SK-N-SH (cell line): ENCODE measurements around the gene DCUN1D5. TPM values are rescaled to one million over a fixed set of nuclear protein-coding genes. Genes with fewer than 3 reads are reported as not detected.

ENCODE experiments used
- CTCF ChIA-PET: fragments of 300-600, 350-600 bp; formaldehyde crosslinking; extraction: SDS; loops from one replicate; lab custom pipeline; 2021; lab: Yijun Ruan, JAX
- POLR2A ChIA-PET: fragments of 350-600 bp; sonication (Branson Sonifier 250); formaldehyde crosslinking; extraction: SDS; loops from one replicate; lab custom pipeline; 2020; ENCODE audit warnings: antibody characterized with exemption, inconsistent platforms; lab: Yijun Ruan, JAX
- DNase-seq: peaks from one replicate; pipeline ENCODE4 v3.0.0; 2012
- H2AFZ ChIP-seq: fragments of 200-600 bp; sonication (generic); 2 replicates; pipeline ENCODE4 v1.8.1; 2016; ENCODE audit warnings: antibody characterized with exemption, mild to moderate bottlenecking, low read depth
- H3F3A ChIP-seq: fragments of 200-600 bp; sonication (generic); replicated peaks from 2 replicates; pipeline ENCODE3; 2016; ENCODE audit warnings: antibody characterized with exemption, mild to moderate bottlenecking; ENCODE audit not compliant: insufficient read depth
- H3K27ac ChIP-seq, 2 experiments: fragments of 200-500 bp in 1 of 2; fragments of 200-600 bp in 1 of 2; sonication (Bioruptor generic) in 1 of 2; sonication (generic), shearing (Covaris generic) in 1 of 2; 2 replicates each; pipeline versions ENCODE4 v1.5.1 to v1.6.1; 2014 to 2016; ENCODE audit warnings: low read depth in 2 of 2, inconsistent platforms in 1 of 2, low read length in 1 of 2, mild to moderate bottlenecking in 1 of 2, mixed read lengths in 1 of 2
- H3K27me3 ChIP-seq: fragments of 200-600 bp; sonication (generic), shearing (Covaris generic); 2 replicates; pipeline ENCODE4 v1.6.1; 2016; ENCODE audit warnings: mixed run types; ENCODE audit not compliant: insufficient read depth
- H3K36me3 ChIP-seq, 2 experiments: fragments of 200-500 bp in 1 of 2; fragments of 200-600 bp in 1 of 2; sonication (Bioruptor generic) in 1 of 2; sonication (generic) in 1 of 2; replicated peaks in 1 of 2; 2 replicates each; pipeline versions ENCODE3 to v1.5.1; 2014 to 2016; ENCODE audit warnings: low read length in 1 of 2, mild to moderate bottlenecking in 1 of 2; ENCODE audit not compliant: insufficient read depth in 2 of 2, control insufficient read depth in 1 of 2
- H3K4me1 ChIP-seq, 2 experiments: fragments of 200-500 bp in 1 of 2; fragments of 200-600 bp in 1 of 2; sonication (Bioruptor generic) in 1 of 2; sonication (generic), shearing (Covaris generic) in 1 of 2; 2 replicates each; pipeline versions ENCODE4 v1.5.1 to v1.6.1; 2014 to 2016; ENCODE audit warnings: low read depth in 1 of 2, low read length in 1 of 2, mixed run types in 1 of 2; ENCODE audit not compliant: insufficient read depth in 2 of 2, control insufficient read depth in 1 of 2
- H3K4me2 ChIP-seq: fragments of 200-600 bp; sonication (generic), shearing (Covaris generic); 2 replicates; pipeline ENCODE4 v1.6.1; 2017; ENCODE audit warnings: mixed run types
- H3K4me3 ChIP-seq, 2 experiments: fragments of 200-500 bp in 1 of 2; fragments of 200-600 bp in 1 of 2; sonication (Bioruptor generic) in 1 of 2; sonication (generic), shearing (Covaris generic) in 1 of 2; 2 replicates each; pipeline versions ENCODE4 v1.5.1 to v1.8.1; 2014 to 2016; ENCODE audit warnings: low read depth in 2 of 2, inconsistent platforms in 1 of 2, low read length in 1 of 2, mild to moderate bottlenecking in 1 of 2, mixed read lengths in 1 of 2, moderate library complexity in 1 of 2
- H3K79me2 ChIP-seq: fragments of 200-600 bp; sonication (generic); 2 replicates; pipeline ENCODE4 v1.8.1; 2017; ENCODE audit warnings: mild to moderate bottlenecking; ENCODE audit not compliant: insufficient read depth
- H3K9ac ChIP-seq: fragments of 200-600 bp; sonication (generic); 2 replicates; pipeline ENCODE4 v1.6.1; 2017; ENCODE audit warnings: mixed run types
- H3K9me2 ChIP-seq: fragments of 200-600 bp; sonication (generic); 2 replicates; pipeline ENCODE4 v1.6.1; 2017; ENCODE audit warnings: mixed run types
- H3K9me3 ChIP-seq: fragments of 200-600 bp; sonication (generic); 2 replicates; pipeline ENCODE4 v1.6.1; 2017; ENCODE audit warnings: mixed run types, mild to moderate bottlenecking, moderate library complexity
- H4K20me1 ChIP-seq: fragments of 200-600 bp; sonication (generic); 2 replicates; pipeline ENCODE4 v1.6.1; 2017; ENCODE audit warnings: mild to moderate bottlenecking, mixed run types; ENCODE audit not compliant: insufficient read depth
- EP300 ChIP-seq, 2 experiments: IDR thresholded peaks; 2 replicates each; pipeline versions ENCODE4 v1.4.0 to v1.6.1; 2012; ENCODE audit warnings: borderline replicate concordance in 1 of 2, low read depth in 1 of 2, low read length in 1 of 2
- FOSL2 ChIP-seq: IDR thresholded peaks from 2 replicates; pipeline ENCODE4 v1.4.0; 2012; ENCODE audit warnings: low read depth, mild to moderate bottlenecking, moderate library complexity, borderline replicate concordance
- FOXJ3 ChIP-seq: sonication (generic); formaldehyde crosslinking; IDR thresholded peaks from 2 replicates; pipeline ENCODE4 v1.5.1; 2020; ENCODE audit warnings: mild to moderate bottlenecking, missing genetic modification reagents
- FOXM1 ChIP-seq: IDR thresholded peaks from 2 replicates; pipeline ENCODE4 v1.4.0; 2012; ENCODE audit warnings: low read depth, mild to moderate bottlenecking
- GATA2 ChIP-seq: sonication (generic); formaldehyde crosslinking; IDR thresholded peaks from 2 replicates; pipeline ENCODE4 v1.5.0; 2020; ENCODE audit warnings: mild to moderate bottlenecking, missing genetic modification reagents
- IRF3 ChIP-seq: fragments of 150-350 bp; IDR thresholded peaks from 2 replicates; pipeline ENCODE4 v1.6.1; 2016; ENCODE audit warnings: mild to moderate bottlenecking, low read depth, low read length
- JUND ChIP-seq: IDR thresholded peaks from 2 replicates; pipeline ENCODE4 v1.4.0; 2012
- MEF2A ChIP-seq: IDR thresholded peaks from 2 replicates; pipeline ENCODE4 v1.4.0; 2012; ENCODE audit warnings: low read depth, borderline replicate concordance
- POLR2AphosphoS5 ChIP-seq: IDR thresholded peaks from 2 replicates; pipeline ENCODE4 v1.6.1; 2012; ENCODE audit warnings: low read depth, low read length
- RAD21 ChIP-seq: IDR thresholded peaks from 2 replicates; pipeline ENCODE4 v1.6.1; 2012; ENCODE audit warnings: mild to moderate bottlenecking, low read length
- RCOR1 ChIP-seq: fragments of 150-350 bp; IDR thresholded peaks from 2 replicates; pipeline ENCODE4 v1.6.1; 2017; ENCODE audit warnings: antibody characterized with exemption, low read length
- RXRA ChIP-seq: IDR thresholded peaks from 2 replicates; pipeline ENCODE4 v1.4.0; 2012; ENCODE audit warnings: low read depth, mild to moderate bottlenecking, borderline replicate concordance
- TAF1 ChIP-seq: IDR thresholded peaks from 2 replicates; pipeline ENCODE4 v1.6.1; 2012; ENCODE audit warnings: low read depth, mild to moderate bottlenecking, low read length, moderate library complexity, borderline replicate concordance
- USF2 ChIP-seq: fragments of 150-350 bp; IDR thresholded peaks from 2 replicates; pipeline ENCODE4 v1.6.1; 2017; ENCODE audit warnings: antibody characterized with exemption, low read length, low read depth, borderline replicate concordance
- WGBS: methylation state at CpG from one replicate; pipeline ENCODE4 v1.1.6; 2017; ENCODE audit warnings: low lambda C conversion rate; 5-methylcytosine and 5-hydroxymethylcytosine counted together
- polyA plus RNA-seq, 3 experiments: library from polyadenylated mRNA; depleted of rRNA; stranded (reverse); fragments of >200 nt; gene quantifications; 2 replicates each; pipeline ENCODE4 v1.2.3, GENCODE V29; 2012

DCUN1D5 gene
- polyA plus RNA-seq, 1 of the 3 experiments (the other 2 are of a cell fraction), result 33.1 TPM

- POLR2A ChIA-PET, result no interaction called here
- no peak overlapping the region for H3K27ac ChIP-seq
- H3K79me2 ChIP-seq, result no peaks in the 10 kb centered on the region
- WGBS, result 100% methylated on average over 1 of the region's 1 CpG
- H2AFZ ChIP-seq, result no peak overlapping the region
- no peaks in the 10 kb centered on the region for H4K20me1 ChIP-seq
- no peak overlapping the region for H3K4me2 ChIP-seq
- DNase-seq, result no peak
- no peak for TF ChIP-seq RCOR1
- TF ChIP-seq MEF2A, result no peak
- TF ChIP-seq USF2, result no peak
- TF ChIP-seq JUND, result no peak
- no peak for TF ChIP-seq RAD21
- TF ChIP-seq TAF1, result no peak
- TF ChIP-seq FOXJ3 (CRISPR knock-in tag), result no peak
- TF ChIP-seq, all 33 proteins: peak for 0
- Histone ChIP-seq H3K36me3 (peaks cover 10 to 24% of the 10 kb centered on the region in 2 experiments), H3K9me3 (no peaks in the 10 kb centered on the region), H3F3A (peaks cover 29% of the 10 kb centered on the region), H3K4me1 (peaks cover 0 to 5% of the 10 kb centered on the region in 2 experiments; a peak in 1 of 4 replicates), H3K27me3 (no peaks in the 10 kb centered on the region), H3K9me2 (no peaks in the 10 kb centered on the region), H3K9ac (no peak overlapping the region), H3K4me3 (no peak overlapping the region)
- CTCF ChIA-PET, result interaction anchor here (0.8 to 3.3 kb wide), 3 partner anchors 14 to 58 kb away, joined by 3 to 15 read pairs (median 7); partner anchors contain the start of gene DYNC2H1
Observed at GRCh38 chr11:103051151-103051801, 40.7 kb downstream of the DCUN1D5 start.

- H3K4me1 ChIP-seq, result no peaks in the 10 kb centered on the region; a peak in 1 of 4 replicates
- H4K20me1 ChIP-seq, result no peaks in the 10 kb centered on the region
- H3K36me3 ChIP-seq, result peaks cover 10 to 24% of the 10 kb centered on the region in 2 experiments
- ChIA-PET CTCF (interaction anchor here (3.3 kb wide), 1 partner anchor 59 kb away, joined by 7 read pairs; the partner anchor contains the start of gene DYNC2H1), POLR2A (no interaction called here)
- no peak overlapping the region for H3K9ac ChIP-seq
- H3K9me3 ChIP-seq, result no peaks in the 10 kb centered on the region
- DNase-seq, result no peak
- no peaks in the 10 kb centered on the region for H3K9me2 ChIP-seq
- no peak overlapping the region for H3K4me3 ChIP-seq
- no peak overlapping the region for H3K27ac ChIP-seq
- no peak overlapping the region for H3K4me2 ChIP-seq
- no peaks in the 10 kb centered on the region for H3K27me3 ChIP-seq
- no peak for TF ChIP-seq GATA2
- H2AFZ ChIP-seq, result no peak overlapping the region
- no peaks in the 10 kb centered on the region for H3K79me2 ChIP-seq
- H3F3A ChIP-seq, result peaks cover 21% of the 10 kb centered on the region
Observed at GRCh38 chr11:103050351-103050750, 41.6 kb downstream of the DCUN1D5 start.

GRCh38 chr11:103047837-103048236 lies 44.1 kb downstream of the DCUN1D5 start:
- Histone ChIP-seq H3K4me3 (no peak overlapping the region), H3K9me3 (no peaks in the 10 kb centered on the region), H3K27me3 (no peaks in the 10 kb centered on the region), H3F3A (peaks cover 13% of the 10 kb centered on the region), H2AFZ (no peak overlapping the region), H4K20me1 (no peaks in the 10 kb centered on the region), H3K9ac (no peak overlapping the region), H3K4me1 (no peaks in the 10 kb centered on the region; a peak in 1 of 4 replicates), H3K4me2 (no peak overlapping the region), H3K36me3 (peaks cover 4 to 9% of the 10 kb centered on the region in 2 experiments), H3K27ac (no peak overlapping the region), H3K79me2 (no peaks in the 10 kb centered on the region), H3K9me2 (no peaks in the 10 kb centered on the region)
- ChIA-PET POLR2A (no interaction called here), CTCF (interaction anchor here (2.2 kb wide), 1 partner anchor 10 kb away, joined by 5 read pairs; no protein-coding TSS in a partner anchor)
- no peak for TF ChIP-seq FOXM1
- no peak for TF ChIP-seq FOSL2
- no peak for TF ChIP-seq EP300 (IDR thresholded peaks at IDR 0.05; ENCODE audit: borderline replicate concordance in 1 of 2, low read depth in 1 of 2, low read length in 1 of 2)
- TF ChIP-seq IRF3, result no peak
- TF ChIP-seq POLR2AphosphoS5, result no peak
- no peak for TF ChIP-seq RXRA
- DNase-seq, result no peak
